Measurements from ENCODE around the gene PALLD.

GRCh38 chr4:168887809-168888208 lies 391.0 kb downstream of the PALLD start:
- TF ChIP-seq EZH2 (IDR thresholded peaks at IDR 0.05; ENCODE audit: insufficient read depth, poor library complexity, severe bottlenecking) (no peak), EZH2phosphoT487 (IDR thresholded peaks at IDR 0.05; ENCODE audit: insufficient read depth, low read depth) (no peak)

Measured in GM23248 (cell line).